Spleen (tissue), 7 donors: ENCODE results near the gene RPS14.

Experiments
- CTCF ChIP-seq, 11 experiments: fragments of 200-600 bp in 7 of 11; fragments of 450-650 bp in 4 of 11; sonication (generic) in 4 of 11; IDR thresholded peaks in 8 of 11; conservative IDR thresholded peaks in 3 of 11; 1 replicate in 7 of 11; 2 replicates in 4 of 11; pipeline versions ENCODE4 v1.4.0 to v1.8.0; 2016 to 2021; ENCODE audit warnings: antibody characterized with exemption in 11 of 11, inconsistent platforms in 4 of 11, mild to moderate bottlenecking in 1 of 11
- POLR2A ChIP-seq, 3 donors: fragments of 450-650 bp; IDR thresholded peaks; one replicate each; pipeline ENCODE4 v1.5.1; 2017; ENCODE audit warnings: antibody characterized with exemption in 3 of 3, mild to moderate bottlenecking in 1 of 3
- POLR2AphosphoS5 ChIP-seq, 3 donors: sonication (generic); formaldehyde crosslinking; IDR thresholded peaks; one replicate each; pipeline ENCODE4 v1.5.1; 2017; ENCODE audit warnings: antibody characterized with exemption in 3 of 3
- donor health status: DM: no; HTN: no; CAD: no; lungs with moderate emphysema.
- donor health status: DM: no; HTN: no; CAD: no.
- donor health status: DM: no; HTN: no; CAD: no.

- no peak for TF ChIP-seq CTCF (IDR thresholded peaks at IDR 0.05 in 8 of 11, conservative IDR thresholded peaks at IDR 0.05 in 3 of 11)
- TF ChIP-seq POLR2A (IDR thresholded peaks at IDR 0.05), result no peak
- TF ChIP-seq POLR2AphosphoS5 (IDR thresholded peaks at IDR 0.05), result peak in 2 of 3 donors; percentile 72 to 81
These were observed 16.4 kb upstream of the RPS14 start for GRCh38 chr5:150465927-150466326.
